CD4-positive, alpha-beta T cell treated with Interleukin-21 for 1 hour (primary cell): ENCODE results near the gene KRTAP10-6.
"Not testable (repeated sequence)": the region's sequence is repeated elsewhere in the genome, so short reads cannot be mapped to it uniquely, and the experiment has no call there.

Experiments used
- DNase-seq: peaks from one replicate; pipeline ENCODE4 v3.0.0-alpha.2; 2020

The KRTAP10-6 gene

GRCh38 chr21:44599264-44600029 lies 7.1 kb upstream of the KRTAP10-6 start:
- no peak for DNase-seq

- no peak for DNase-seq
Measured at GRCh38 chr21:44598061-44598460, 5.8 kb upstream of the KRTAP10-6 start.

GRCh38 chr21:44596068-44596725 lies 3.9 kb upstream of the KRTAP10-6 start:
- DNase-seq = no peak

GRCh38 chr21:44595524-44595923 lies 3.2 kb upstream of the KRTAP10-6 start:
- DNase-seq = no peak

- DNase-seq = no peak
Measured at GRCh38 chr21:44594406-44594916, 2.2 kb upstream of the KRTAP10-6 start.

GRCh38 chr21:44593598-44594405 lies 1.5 kb upstream of the KRTAP10-6 start:
- DNase-seq = no peak

- not testable (repeated sequence) for DNase-seq
Measured at GRCh38 chr21:44591801-44592130, 539 bp downstream of the KRTAP10-6 start.

- not testable (repeated sequence) for DNase-seq
Measured at GRCh38 chr21:44590897-44591800, 1.2 kb downstream of the KRTAP10-6 start.

- no peak for DNase-seq
Measured at GRCh38 chr21:44590311-44590721, 2.0 kb downstream of the KRTAP10-6 start.

- DNase-seq = no peak
Measured at GRCh38 chr21:44589586-44590305, 2.6 kb downstream of the KRTAP10-6 start.

GRCh38 chr21:44589094-44589493 lies 3.2 kb downstream of the KRTAP10-6 start:
- no peak for DNase-seq

GRCh38 chr21:44585892-44586291 lies 6.4 kb downstream of the KRTAP10-6 start:
- no peak for DNase-seq

GRCh38 chr21:44583800-44584147 lies 8.5 kb downstream of the KRTAP10-6 start:
- peak; percentile 24 for DNase-seq

GRCh38 chr21:44583089-44583799 lies 9.1 kb downstream of the KRTAP10-6 start:
- DNase-seq = no peak

- DNase-seq = no peak
Measured at GRCh38 chr21:44582055-44582454, 10.2 kb downstream of the KRTAP10-6 start.

- no peak for DNase-seq
Measured at GRCh38 chr21:44581158-44581557, 11.1 kb downstream of the KRTAP10-6 start.

- DNase-seq = not testable (repeated sequence)
Measured at GRCh38 chr21:44580231-44580821, 12.0 kb downstream of the KRTAP10-6 start, which contains the start of gene KRTAP10-5. KRTAP10-5 (minus strand) TSS chr21:44580604; CDS start chr21:44580578, 26 bp downstream.

GRCh38 chr21:44579833-44580144 lies 12.5 kb downstream of the KRTAP10-6 start:
- DNase-seq = no peak

GRCh38 chr21:44579056-44579832 lies 13.1 kb downstream of the KRTAP10-6 start:
- no peak for DNase-seq
